ENCODE measurements around the gene FAM124B.

The FAM124B gene

GRCh38 chr2:224379986-224380385 is 21.9 kb downstream of the FAM124B start:
- DNase-seq, result no peak

GRCh38 chr2:224379172-224379571 is 22.7 kb downstream of the FAM124B start:
- DNase-seq, result no peak

GRCh38 chr2:224378701-224379097 is 23.2 kb downstream of the FAM124B start:
- DNase-seq, result no peak

- no peak for DNase-seq
Observed at GRCh38 chr2:224377751-224378700, 23.9 kb downstream of the FAM124B start.

GRCh38 chr2:224372641-224373040 is 29.3 kb downstream of the FAM124B start:
- no peak for DNase-seq

GRCh38 chr2:224369028-224369632 is 32.8 kb downstream of the FAM124B start:
- peak; percentile 44 for DNase-seq

GRCh38 chr2:224366267-224366844 is 35.6 kb downstream of the FAM124B start:
- peak; percentile 21 for DNase-seq

- no peak for DNase-seq
Observed at GRCh38 chr2:224365331-224365730, 36.6 kb downstream of the FAM124B start.

GRCh38 chr2:224363281-224363680 is 38.6 kb downstream of the FAM124B start:
- no peak for DNase-seq

- DNase-seq, result no peak
Observed at GRCh38 chr2:224362094-224362493, 39.8 kb downstream of the FAM124B start.

- no peak for DNase-seq
Observed at GRCh38 chr2:224360801-224361251, 41.1 kb downstream of the FAM124B start.

GRCh38 chr2:224359569-224359968 is 42.3 kb downstream of the FAM124B start:
- no peak for DNase-seq

GRCh38 chr2:224357098-224357901 is 44.6 kb downstream of the FAM124B start:
- DNase-seq, result peak; percentile 49

GRCh38 chr2:224354632-224355211 is 47.2 kb downstream of the FAM124B start:
- DNase-seq, result no peak

- no peak for DNase-seq
Observed at GRCh38 chr2:224350703-224351102, 51.2 kb downstream of the FAM124B start.

- DNase-seq, result no peak
Observed at GRCh38 chr2:224349396-224349795, 52.5 kb downstream of the FAM124B start.

GRCh38 chr2:224347176-224348051 is 54.5 kb downstream of the FAM124B start:
- DNase-seq, result peak; percentile 42

GRCh38 chr2:224345492-224345891 is 56.4 kb downstream of the FAM124B start:
- no peak for DNase-seq

- DNase-seq, result no peak
Observed at GRCh38 chr2:224343226-224343625, 58.7 kb downstream of the FAM124B start.

GRCh38 chr2:224335991-224336390 is 65.9 kb downstream of the FAM124B start:
- no peak for DNase-seq

- no peak for DNase-seq
Observed at GRCh38 chr2:224334726-224335125, 67.2 kb downstream of the FAM124B start.
